C4-2B (cell line): ENCODE measurements around the gene MIR17HG.

Source experiments
- ZFX ChIP-seq: fragments of 450-650 bp; IDR thresholded peaks from 2 replicates; pipeline ENCODE4 v1.6.1; 2017
- TF ChIP-seq, protein P1 (sequence below): fragments of 450-650 bp; conservative IDR thresholded peaks from 2 replicates; pipeline ENCODE4 v1.5.1; 2017; ENCODE audit warnings: mild to moderate bottlenecking

DNA sequence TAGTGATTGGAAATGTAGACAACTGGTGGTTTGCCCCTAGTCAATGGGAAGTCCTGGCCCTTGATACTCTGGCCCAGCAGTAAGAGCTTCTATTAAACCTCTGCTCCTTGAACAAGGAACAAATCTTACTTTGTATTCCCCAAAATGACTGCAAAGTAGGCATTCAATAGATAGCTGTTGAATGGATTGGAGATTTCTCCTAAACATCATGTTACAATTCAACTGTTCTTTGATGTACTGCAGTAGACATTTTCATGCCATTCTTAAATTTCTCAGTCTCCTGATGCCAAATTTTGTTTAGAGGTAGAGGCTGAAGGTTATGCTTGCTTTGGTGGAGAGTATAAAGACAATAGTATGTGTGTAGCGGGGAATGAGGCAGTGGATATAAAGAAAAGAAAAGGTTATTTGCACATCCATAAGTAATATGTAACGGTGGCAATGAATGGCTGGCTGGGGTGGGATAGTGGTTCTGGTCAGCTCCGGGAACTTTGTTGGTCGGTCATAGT, 12.8 kb downstream of the MIR17HG start:
- TF ChIP-seq, protein P1, sequence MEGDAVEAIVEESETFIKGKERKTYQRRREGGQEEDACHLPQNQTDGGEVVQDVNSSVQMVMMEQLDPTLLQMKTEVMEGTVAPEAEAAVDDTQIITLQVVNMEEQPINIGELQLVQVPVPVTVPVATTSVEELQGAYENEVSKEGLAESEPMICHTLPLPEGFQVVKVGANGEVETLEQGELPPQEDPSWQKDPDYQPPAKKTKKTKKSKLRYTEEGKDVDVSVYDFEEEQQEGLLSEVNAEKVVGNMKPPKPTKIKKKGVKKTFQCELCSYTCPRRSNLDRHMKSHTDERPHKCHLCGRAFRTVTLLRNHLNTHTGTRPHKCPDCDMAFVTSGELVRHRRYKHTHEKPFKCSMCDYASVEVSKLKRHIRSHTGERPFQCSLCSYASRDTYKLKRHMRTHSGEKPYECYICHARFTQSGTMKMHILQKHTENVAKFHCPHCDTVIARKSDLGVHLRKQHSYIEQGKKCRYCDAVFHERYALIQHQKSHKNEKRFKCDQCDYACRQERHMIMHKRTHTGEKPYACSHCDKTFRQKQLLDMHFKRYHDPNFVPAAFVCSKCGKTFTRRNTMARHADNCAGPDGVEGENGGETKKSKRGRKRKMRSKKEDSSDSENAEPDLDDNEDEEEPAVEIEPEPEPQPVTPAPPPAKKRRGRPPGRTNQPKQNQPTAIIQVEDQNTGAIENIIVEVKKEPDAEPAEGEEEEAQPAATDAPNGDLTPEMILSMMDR, result no peak
- no peak for TF ChIP-seq ZFX
